Measurements from ENCODE around the gene CLEC12A.
"Not testable (repeated sequence)": the region's sequence is repeated elsewhere in the genome, so short reads cannot be mapped to it uniquely, and the experiment has no call there.

Gene CLEC12A

GRCh38 chr12:9948606-9949296 lies 22.5 kb upstream of the CLEC12A start:
- FAIRE-seq, result no peak
- no peak for TF ChIP-seq POLR2A (IDR thresholded peaks at IDR 0.05; ENCODE audit: low read depth, low read length)
- no peak for DNase-seq (ENCODE audit: insufficient read length, low spot score)

GRCh38 chr12:9951026-9951675 lies 20.1 kb upstream of the CLEC12A start:
- DNase-seq (ENCODE audit: insufficient read length, low spot score), result no peak
- TF ChIP-seq POLR2A (IDR thresholded peaks at IDR 0.05; ENCODE audit: low read depth, low read length), result no peak
- FAIRE-seq, result no peak

GRCh38 chr12:9952954-9953729 lies 18.1 kb upstream of the CLEC12A start:
- not testable (repeated sequence) for FAIRE-seq; DNase-seq (ENCODE audit: insufficient read length, low spot score)

- TF ChIP-seq POLR2A (IDR thresholded peaks at IDR 0.05; ENCODE audit: low read depth, low read length), result no peak
- DNase-seq (ENCODE audit: insufficient read length, low spot score), result no peak
- FAIRE-seq, result no peak
Measured at GRCh38 chr12:9957834-9958233, 13.4 kb upstream of the CLEC12A start.

DNA sequence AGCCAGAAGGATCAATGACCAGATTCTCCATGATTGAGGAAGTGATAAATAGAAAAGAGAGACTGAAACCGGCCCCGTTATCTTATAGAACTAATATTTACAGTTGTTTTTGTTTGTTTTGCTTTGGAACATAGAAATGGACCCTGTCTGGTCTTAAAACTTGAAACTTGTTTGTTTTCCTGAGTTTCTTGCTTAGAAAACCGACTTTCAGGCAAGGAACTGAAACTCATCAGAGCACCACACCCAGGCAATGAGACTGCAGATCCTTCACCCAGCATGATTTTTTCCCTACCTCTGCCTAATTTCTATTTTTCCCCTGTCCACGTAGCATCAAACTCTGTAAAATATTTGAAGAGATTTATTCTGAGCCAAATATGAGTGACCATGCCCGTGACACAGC lies 10.6 kb upstream of the CLEC12A start:
- DNase-seq (ENCODE audit: insufficient read length, low spot score), result no peak
- no peak for FAIRE-seq
- no peak for TF ChIP-seq POLR2A (IDR thresholded peaks at IDR 0.05; ENCODE audit: low read depth, low read length)

GRCh38 chr12:9961106-9961505 lies 10.1 kb upstream of the CLEC12A start:
- DNase-seq (ENCODE audit: insufficient read length, low spot score), result no peak
- no peak for FAIRE-seq
- TF ChIP-seq POLR2A (IDR thresholded peaks at IDR 0.05; ENCODE audit: low read depth, low read length), result no peak

DNA sequence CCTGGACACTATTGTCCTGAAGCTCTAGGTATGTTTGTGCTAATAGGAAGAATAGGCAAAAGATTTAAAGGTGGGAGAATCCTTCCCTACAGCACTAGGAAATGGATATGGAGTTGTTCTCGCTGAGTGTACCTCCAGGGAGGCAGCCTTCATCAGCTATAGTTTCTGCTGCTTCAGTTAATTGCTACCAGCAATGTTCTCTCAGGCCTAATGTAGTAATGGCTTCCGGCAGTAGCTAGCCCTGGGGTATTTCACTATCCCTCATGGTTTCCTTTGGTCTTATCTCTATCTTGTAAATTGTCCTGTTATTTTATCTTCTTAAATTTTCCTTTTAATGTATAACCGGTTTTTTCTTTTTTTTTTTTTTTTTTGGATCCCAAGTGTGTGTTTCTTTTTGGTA lies 9.3 kb upstream of the CLEC12A start:
- TF ChIP-seq POLR2A (IDR thresholded peaks at IDR 0.05; ENCODE audit: low read depth, low read length), result no peak
- DNase-seq (ENCODE audit: insufficient read length, low spot score), result no peak
- FAIRE-seq, result no peak

GRCh38 chr12:9969673-9970072 lies 1.5 kb upstream of the CLEC12A start:
- DNase-seq (ENCODE audit: insufficient read length, low spot score) (no peak), FAIRE-seq (no peak)
- no peak for TF ChIP-seq POLR2A (IDR thresholded peaks at IDR 0.05; ENCODE audit: low read depth, low read length)

- FAIRE-seq (no peak), DNase-seq (ENCODE audit: insufficient read length, low spot score) (no peak)
Measured at GRCh38 chr12:9973949-9974348, 2.7 kb downstream of the CLEC12A start.

DNA sequence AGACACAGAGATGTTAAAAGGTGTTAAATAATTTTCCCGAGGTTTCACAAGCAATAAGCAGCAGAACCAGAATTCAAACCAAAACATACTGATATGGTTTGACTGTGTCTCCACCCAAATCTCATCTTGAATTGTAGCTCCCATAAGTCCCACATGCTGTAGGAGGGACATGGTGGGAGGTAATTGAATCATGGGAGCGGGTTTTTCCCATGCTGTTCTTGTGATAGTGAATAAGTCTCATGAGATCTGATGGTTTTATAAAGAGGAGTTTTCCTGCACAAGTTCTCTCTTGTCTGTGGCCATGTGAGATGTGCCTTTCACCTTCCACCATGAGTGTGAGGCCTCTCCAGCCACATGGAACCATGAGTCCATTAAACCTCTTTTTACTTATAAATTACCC lies 3.5 kb downstream of the CLEC12A start:
- not testable (repeated sequence) for DNase-seq (ENCODE audit: insufficient read length, low spot score); FAIRE-seq

More at GRCh38 chr12:9973949-9974348, 2.7 kb downstream of the CLEC12A start:
- no peak for TF ChIP-seq POLR2A (IDR thresholded peaks at IDR 0.05; ENCODE audit: low read depth, low read length)

- FAIRE-seq, result no peak
- DNase-seq (ENCODE audit: insufficient read length, low spot score), result no peak
- no peak for TF ChIP-seq POLR2A (IDR thresholded peaks at IDR 0.05; ENCODE audit: low read depth, low read length)
Measured at GRCh38 chr12:9975614-9976013, 4.4 kb downstream of the CLEC12A start.

GRCh38 chr12:9976626-9977025 lies 5.4 kb downstream of the CLEC12A start:
- DNase-seq (ENCODE audit: insufficient read length, low spot score); FAIRE-seq: not testable (repeated sequence)

GRCh38 chr12:9977916-9978315 lies 6.7 kb downstream of the CLEC12A start:
- DNase-seq (ENCODE audit: insufficient read length, low spot score) (no peak), FAIRE-seq (no peak)
- no peak for TF ChIP-seq POLR2A (IDR thresholded peaks at IDR 0.05; ENCODE audit: low read depth, low read length)

DNA sequence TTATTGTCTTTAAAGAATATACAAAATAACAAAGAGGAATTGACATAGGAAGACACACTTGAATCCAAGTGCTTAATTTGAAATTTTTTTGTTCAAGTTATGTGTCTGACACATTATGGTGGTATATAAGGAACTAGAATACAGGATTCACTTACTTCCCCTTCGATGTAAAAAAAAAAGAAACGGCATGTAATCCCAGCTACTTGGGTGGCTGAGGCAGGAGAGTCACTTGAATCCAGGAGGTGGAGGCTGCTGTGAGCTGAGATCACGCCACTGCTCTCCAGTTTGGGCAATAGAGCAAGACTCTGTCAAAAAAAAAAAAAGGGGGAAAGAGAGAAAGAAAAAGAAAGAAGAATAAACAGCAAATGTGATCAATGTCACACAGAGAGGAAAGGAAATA lies 8.9 kb downstream of the CLEC12A start:
- TF ChIP-seq POLR2A (IDR thresholded peaks at IDR 0.05; ENCODE audit: low read depth, low read length), result no peak
- DNase-seq (ENCODE audit: insufficient read length, low spot score) (no peak), FAIRE-seq (no peak)

GRCh38 chr12:9991876-9992275 lies 20.7 kb downstream of the CLEC12A start:
- no peak for DNase-seq (ENCODE audit: insufficient read length, low spot score)
- no peak for TF ChIP-seq POLR2A (IDR thresholded peaks at IDR 0.05; ENCODE audit: low read depth, low read length)
- FAIRE-seq, result no peak

Measured in H54 (cell line).